Measurements from ENCODE around the gene ATOSB.

DNA sequence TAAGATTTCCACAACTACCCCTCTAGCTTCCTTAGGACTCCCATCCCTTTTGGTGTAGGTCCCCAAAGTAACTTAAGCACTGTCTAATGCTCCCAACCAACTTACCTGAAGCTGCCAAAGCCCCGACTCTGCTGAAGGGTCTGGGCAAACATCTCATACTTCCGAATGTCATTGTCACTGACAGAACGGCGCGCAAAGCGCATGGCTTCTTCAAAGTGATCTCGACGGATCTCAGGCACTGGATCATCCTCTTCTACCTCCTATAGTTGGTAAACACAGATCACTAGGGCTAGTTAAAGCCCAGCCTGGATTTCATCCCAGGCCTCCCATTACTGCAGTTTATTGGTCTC, 58.4 kb downstream of the ATOSB start:
- TF ChIP-seq, protein P1, sequence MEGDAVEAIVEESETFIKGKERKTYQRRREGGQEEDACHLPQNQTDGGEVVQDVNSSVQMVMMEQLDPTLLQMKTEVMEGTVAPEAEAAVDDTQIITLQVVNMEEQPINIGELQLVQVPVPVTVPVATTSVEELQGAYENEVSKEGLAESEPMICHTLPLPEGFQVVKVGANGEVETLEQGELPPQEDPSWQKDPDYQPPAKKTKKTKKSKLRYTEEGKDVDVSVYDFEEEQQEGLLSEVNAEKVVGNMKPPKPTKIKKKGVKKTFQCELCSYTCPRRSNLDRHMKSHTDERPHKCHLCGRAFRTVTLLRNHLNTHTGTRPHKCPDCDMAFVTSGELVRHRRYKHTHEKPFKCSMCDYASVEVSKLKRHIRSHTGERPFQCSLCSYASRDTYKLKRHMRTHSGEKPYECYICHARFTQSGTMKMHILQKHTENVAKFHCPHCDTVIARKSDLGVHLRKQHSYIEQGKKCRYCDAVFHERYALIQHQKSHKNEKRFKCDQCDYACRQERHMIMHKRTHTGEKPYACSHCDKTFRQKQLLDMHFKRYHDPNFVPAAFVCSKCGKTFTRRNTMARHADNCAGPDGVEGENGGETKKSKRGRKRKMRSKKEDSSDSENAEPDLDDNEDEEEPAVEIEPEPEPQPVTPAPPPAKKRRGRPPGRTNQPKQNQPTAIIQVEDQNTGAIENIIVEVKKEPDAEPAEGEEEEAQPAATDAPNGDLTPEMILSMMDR (IDR thresholded peaks at IDR 0.05): no peak
- no peak for TF ChIP-seq POLR2A (IDR thresholded peaks at IDR 0.05)
